Caki2 (cell line): Measurements from ENCODE around the gene RPF1. TPM values are rescaled to one million over a fixed set of nuclear protein-coding genes. Genes with fewer than 3 reads are reported as not detected.
A peak's percentile ranks its signal among the peaks of the same experiment; 100 is the strongest.
"Not testable (repeated sequence)": the region's sequence is repeated elsewhere in the genome, so short reads cannot be mapped to it uniquely, and the experiment has no call there.

Source experiments
- DNase-seq: peaks from one replicate; pipeline ENCODE4 v3.0.0-alpha.2; 2015; ENCODE audit warnings: low read depth
- in situ Hi-C: cut with HindIII; loops from 2 replicates; pipeline ENCODE4 v1.10.0; 2016; ENCODE audit warnings: low sequenced_read_pairs, low pct_unique_long_range_greater_than_20kb, mixed read lengths
- total RNA-seq: library from RNA; depleted of rRNA; stranded (reverse); fragments of >200 nt; shearing (Covaris generic); gene quantifications from 2 replicates; pipeline ENCODE4 v1.2.3, GENCODE V29; 2014; ENCODE audit warnings: low replicate concordance; rRNA removed

The RPF1 gene, protein sequence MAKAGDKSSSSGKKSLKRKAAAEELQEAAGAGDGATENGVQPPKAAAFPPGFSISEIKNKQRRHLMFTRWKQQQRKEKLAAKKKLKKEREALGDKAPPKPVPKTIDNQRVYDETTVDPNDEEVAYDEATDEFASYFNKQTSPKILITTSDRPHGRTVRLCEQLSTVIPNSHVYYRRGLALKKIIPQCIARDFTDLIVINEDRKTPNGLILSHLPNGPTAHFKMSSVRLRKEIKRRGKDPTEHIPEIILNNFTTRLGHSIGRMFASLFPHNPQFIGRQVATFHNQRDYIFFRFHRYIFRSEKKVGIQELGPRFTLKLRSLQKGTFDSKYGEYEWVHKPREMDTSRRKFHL
- 40.3 and 41.2 TPM in 2 replicates for total RNA-seq

DNA sequence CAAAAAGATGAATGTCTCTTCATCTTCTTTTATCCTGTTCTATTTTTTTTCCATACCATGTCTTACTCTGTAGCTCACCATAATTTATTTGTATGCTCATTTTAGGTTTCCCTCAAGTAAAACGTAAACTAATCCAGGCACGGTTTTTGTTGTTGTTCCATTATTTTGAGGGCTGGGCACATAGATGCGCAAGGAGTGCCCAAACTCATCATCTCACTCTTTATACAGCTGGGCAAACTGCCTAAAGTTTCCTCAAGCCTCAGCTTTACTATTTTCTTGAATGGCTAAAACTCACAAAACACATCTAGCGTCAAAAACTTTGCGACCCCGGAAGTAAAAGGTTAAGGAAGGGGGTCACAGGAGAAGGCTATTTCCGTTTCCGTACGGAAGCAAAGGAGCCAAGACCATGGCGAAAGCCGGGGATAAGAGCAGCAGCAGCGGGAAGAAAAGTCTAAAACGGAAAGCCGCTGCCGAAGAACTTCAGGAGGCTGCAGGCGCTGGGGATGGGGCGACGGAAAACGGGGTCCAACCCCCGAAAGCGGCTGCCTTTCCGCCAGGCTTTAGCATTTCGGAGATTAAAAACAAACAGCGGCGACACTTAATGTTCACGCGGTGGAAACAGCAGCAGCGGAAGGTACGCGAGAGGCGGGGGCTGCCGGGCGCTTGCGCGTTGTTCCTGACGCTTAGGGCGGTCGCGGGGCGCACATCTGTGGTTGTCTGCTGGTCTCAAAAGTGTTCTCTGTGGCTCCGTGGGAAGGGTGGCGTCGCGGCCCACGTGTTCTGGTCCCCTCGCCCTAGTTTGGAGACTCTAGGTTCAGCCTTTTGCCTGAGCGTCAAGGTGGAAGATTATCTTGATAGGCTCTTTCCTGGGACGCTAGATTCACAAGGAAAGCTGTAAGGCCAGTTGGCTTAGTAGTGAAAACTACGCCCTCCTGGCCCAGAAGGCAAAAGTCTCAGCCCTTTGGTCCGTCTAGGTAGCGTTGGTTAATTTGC is at the start of gene RPF1:
TSS of gene RPF1 (plus strand) at position 391 of the 993 bp plus-strand sequence. CDS start at position 407, 16 bp downstream.
- DNase-seq, result peak; percentile 79
- in situ Hi-C loops, result no loop called here

DNA sequence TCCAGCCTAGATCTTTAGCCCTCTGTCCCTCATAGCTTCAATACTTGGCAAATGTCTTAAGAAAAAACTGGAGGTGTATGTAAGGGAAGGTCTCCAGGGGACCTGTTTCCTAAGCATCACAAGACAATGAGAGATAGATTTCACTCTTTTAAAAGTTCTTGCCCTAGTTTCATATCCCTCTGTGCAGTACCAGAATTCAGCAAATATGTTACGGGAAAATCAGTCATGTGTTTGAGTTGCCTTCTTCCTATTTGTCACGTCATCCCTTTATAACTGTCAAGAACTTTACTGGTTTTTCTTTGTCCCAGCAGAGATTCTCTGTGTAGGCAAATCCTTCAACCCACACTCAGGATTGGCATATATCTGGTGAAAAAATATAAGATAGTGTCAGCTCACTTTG is 48.5 kb upstream of the RPF1 start:
- DNase-seq, result no peak
- in situ Hi-C loops, result no loop called here

DNA sequence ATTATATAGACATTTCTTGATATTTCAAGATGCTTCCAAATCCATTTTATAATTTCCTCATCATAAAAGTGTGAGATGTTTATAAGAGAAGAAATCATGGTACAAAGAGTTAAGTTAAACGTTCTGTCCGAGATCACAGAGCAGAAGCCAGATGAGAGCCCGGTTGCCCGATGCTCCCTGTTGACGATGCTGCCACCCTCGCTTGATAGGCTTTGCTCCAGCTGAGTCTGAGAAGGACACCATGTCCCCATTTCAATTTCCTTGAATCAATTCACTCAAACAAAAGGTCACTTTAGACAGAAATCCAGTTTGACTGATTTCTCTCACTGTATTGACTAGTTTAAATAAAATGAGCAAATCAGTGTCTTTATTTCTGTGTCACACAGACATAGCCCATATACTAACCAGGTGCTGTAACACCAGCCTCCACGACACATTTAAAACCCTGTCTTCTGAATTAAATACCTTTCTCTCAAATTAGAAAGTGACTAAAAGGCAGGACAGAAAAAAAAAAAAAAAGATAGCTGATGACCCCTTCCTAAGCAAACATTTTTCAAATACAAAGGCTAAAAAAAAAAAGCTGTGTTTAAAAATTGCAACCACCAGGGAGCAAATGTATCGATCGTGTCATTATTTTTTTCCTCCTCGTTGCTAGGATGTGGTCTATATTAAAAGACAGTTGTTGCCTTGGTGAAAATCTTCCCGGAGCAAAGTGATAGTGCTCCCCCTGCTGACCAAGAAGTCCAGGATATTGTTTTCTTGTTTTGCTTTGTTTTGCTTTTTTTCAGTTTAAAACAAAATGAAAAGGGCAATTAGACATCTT is 45.6 kb upstream of the RPF1 start:
- in situ Hi-C loops, result no loop called here
- peak; percentile 59 for DNase-seq

DNA sequence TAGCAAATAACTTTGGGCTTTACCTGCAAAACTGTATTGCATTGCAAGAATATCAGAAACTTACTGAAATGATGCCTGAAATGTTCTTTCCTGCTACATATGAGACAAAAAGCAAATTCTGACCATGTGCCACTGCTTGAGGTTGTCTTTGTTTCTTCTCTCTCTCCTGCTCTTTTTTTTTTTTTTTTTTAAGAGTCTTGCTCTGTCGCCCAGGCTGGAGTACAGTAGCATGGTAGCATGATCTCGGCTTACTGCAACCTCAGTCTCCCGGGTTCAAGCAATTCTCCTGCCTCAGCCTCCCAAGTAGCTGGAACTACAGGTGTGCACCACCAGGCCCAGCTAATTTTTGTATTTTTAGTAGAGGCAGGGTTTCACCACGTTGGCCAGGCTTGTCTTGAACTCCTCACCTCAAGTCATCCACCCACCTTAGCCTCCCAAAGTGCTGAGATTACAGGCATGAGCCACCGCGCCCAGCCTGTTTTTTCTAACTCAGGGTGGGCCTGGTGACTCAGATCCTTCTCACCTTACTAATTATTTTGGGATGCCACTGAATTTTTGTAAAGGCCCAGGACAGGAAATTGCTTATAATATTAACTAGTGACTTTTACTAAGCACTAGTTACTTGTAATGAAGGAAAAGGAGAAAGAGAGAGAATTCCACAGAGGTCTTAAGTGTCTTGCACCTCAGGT is 44.8 kb upstream of the RPF1 start:
- in situ Hi-C loops, result no loop called here
- DNase-seq, result no peak

DNA sequence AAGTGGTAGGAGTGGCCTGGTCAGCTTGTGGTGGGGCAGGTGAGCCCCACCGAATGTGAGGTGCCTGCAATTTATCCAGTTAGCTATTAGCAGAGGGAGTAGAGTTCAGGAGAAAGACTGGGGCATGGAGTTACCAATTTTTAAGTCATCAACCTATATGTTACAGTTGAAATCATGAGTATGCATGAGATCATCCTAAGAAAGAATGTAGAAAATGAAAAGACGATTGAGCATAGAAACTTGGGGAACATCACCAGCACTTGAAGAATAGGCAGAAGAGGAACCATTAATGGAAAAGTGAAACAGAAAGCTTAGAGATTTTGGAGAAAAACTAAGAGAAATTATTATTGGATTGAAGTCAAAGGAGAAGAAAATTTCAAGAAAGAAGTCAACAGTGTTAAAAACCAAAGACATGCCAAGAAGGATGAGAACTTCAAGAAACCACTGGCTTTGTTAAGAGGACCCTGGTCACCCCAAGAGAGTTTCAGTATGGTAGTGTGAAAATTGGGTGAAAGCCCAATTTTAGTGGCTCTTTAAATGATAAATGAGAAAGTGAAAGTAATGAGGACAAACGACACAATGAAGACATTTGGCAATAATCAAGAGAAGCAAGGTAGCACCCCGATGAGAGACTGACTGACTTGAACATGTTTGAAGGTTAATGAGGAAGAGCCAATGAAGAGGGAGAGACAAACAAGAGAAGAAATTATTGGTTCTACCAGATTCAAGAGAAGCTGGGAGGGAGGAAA is 44.1 kb upstream of the RPF1 start:
- in situ Hi-C loops, result no loop called here

DNA sequence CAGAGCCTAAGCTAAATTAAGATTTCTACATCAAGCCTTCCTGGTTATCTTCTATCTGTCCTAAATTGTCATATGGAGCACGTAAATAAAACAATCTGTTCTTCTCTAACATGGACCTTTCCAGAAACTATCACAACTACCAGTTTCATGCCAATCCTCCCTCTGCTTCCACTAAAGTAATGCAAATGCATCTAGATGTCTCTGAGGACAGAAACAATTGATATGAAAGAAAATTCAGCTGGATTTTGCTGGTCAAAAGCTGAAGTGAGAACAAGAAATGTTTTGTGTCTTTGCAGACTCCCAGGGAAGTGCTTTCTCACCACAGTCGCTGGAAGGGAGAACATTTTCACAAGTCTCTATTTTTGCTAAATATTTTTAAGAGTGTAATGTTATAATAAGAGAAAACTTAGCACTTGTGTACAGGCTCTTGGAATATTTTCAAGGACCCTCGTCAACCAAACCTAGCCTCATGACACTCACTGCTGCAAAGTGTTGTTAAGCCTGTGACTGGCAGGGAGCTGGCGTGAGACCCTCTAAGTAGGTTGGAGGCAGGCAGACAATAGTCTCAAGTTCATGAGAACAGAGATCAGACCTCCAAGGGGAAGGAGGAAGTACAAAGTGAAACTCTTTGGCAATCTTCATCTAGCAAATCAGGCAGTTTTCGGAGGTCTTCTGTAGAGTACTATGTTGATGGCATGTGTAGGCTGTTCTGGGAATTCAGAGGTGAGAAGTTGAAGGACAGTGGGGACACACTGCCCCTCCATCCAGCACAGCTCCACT is 42.0 kb upstream of the RPF1 start:
- no peak for DNase-seq
- in situ Hi-C loops, result no loop called here

More for the DNA sequence above, 44.1 kb upstream of the RPF1 start:
- no peak for DNase-seq

DNA sequence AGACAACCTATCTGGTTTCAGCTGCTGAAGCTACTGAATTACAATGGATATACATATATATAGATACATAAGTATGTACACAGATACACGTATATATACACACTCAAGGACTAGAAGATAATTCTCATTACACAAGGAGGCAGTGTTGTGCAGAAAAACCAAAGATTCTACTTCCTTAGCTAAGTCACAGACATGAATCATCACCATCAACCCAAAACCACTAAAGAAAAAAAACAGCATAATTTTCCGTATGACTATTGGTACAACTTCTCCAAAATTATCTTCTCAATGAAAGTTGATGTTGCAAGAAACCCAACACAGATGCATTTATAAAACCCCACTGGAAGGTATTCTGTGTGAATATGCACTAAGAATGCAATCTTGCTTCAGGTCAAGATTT is 36.8 kb upstream of the RPF1 start:
- in situ Hi-C loops, result no loop called here

DNA sequence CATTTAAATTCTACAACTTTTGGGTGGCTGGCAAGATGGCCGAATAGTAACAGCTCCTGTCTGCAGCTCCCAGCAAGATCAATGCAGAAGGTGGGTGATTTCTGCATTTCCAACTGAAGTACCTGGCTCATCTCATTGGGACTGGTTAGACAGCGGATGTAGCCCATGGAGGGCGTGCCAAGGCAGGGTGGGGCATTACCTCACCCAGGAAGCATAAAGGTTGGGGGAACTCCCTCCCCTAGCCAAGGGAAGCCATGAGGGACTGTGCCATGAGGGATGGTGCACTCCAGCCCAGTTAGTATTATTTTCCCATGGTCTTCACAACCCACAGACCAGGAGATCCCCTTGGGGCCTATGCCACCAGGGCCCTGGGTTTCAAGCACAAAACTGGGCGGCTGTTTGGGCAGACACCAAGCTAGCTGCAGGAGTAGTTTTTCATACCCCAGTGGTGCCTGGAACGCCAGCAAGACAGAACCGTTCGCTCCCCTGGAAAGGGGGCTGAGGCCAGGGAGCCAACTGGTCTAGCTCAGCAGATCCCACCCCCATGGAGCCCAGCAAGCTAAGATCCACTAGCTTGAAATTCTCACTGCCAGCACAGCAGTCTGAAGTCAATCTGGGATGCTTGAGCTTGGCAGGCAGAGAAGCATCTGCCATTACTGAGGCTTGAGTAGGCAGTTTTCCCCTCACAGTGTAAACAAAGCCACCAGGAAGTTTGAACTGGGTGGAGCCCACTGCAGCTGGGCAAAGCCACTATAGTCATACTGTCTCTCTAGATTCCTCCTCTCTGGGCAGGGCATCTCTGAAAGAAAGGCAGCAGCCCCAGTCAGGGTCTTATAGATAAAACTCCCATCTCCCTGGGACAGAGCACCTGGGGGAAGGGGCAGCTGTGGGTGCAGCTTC is 36.1 kb upstream of the RPF1 start:
- DNase-seq, in situ Hi-C loops: not testable (repeated sequence)

More for the DNA sequence above, 36.8 kb upstream of the RPF1 start:
- peak; percentile 52 for DNase-seq

DNA sequence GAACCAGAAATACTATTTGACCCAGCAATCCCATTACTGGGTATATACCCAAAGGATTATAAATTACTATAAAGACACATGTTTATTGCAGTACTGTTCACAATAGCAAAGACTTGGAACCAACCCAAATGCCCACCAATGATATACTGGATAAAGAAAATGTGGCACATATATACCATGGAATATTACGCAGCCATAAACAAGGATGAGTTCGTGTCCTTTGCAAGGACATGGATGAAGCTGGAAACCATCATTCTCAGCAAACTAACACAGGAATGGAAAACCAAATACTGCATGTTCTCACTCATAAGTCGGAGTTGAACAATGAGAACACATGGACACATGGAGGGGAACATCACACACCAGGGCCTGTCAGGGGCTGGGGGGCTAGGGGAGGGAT is 30.4 kb upstream of the RPF1 start:
- DNase-seq, in situ Hi-C loops: not testable (repeated sequence)

DNA sequence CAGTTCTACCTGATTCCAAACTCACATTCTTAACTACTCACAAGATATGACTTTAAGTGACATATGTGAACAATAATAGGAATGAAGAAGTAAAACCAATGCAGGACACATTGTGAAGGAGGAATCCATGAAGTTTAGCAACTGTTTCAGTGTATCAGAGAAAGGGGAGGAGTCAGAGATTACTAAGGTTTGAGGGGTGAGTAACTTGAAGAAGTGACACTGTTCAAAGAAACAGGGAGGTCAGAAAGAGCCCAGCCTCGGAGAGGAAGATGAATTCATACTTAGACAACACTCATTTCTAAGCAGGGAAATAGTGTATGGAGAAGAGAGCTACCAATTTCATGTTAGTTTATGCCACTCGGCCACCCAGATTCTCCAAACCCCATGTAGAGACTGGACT is 28.2 kb upstream of the RPF1 start:
- in situ Hi-C loops, result no loop called here
- DNase-seq, result no peak

DNA sequence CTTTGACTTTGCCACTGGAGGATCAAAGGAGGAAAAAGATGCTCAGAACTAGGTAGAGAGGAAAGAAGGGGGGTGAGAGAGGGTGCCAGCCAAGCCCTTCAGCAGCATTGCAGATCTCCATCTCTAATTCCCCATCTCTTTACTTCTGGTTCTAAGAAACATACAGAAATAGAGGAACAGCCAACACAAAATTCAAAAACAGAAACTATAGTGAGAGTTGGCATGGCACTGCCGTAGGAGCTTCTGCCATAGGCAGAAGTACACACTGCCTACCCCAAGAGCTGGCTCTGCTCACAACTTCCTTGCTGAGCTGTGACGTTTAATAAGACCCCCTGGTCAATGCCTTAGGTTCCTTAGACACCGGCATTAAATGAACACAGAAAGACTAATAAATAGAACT is 26.6 kb upstream of the RPF1 start:
- in situ Hi-C loops, result no loop called here

DNA sequence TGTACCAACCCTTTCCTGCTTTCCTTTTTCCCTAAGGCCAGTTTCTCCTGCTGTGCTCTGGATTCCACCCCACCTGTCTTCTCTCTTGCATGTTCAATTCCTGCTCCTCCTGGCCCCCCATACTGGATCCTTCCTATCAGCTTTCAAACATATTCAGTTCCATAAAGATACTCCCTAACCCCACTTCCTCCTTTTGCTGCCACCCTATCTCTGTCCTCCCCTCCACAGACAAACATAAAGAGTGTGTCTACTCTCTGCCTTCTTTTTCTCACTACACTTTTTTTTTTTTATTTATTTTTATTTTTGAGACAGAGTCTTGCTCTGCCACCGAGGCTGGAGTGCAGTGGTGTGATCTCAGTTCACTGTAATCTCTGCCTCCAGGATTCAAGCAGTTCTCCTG is 16.9 kb upstream of the RPF1 start:
- in situ Hi-C loops, result no loop called here
- DNase-seq, result no peak

More for the DNA sequence above, 26.6 kb upstream of the RPF1 start:
- DNase-seq, result no peak

DNA sequence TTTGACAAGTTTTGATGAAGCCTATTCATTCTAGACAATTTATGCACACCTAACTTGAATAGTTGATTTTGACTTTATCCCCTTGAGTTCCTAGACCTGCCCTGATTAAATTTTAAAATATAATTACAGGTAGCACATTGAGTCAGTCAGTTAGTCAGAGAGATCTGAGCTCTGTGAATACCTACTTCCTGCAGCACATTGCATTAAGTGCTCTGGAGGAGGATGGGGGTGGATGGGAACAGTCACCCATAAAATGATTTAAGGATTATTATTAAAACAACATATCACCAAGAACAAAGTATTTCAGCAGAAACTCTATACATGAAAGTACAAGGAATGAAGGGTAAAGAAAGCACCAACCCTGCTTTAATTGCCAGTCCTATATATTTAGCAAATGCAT is 11.8 kb upstream of the RPF1 start:
- DNase-seq, result no peak
- in situ Hi-C loops, result no loop called here

DNA sequence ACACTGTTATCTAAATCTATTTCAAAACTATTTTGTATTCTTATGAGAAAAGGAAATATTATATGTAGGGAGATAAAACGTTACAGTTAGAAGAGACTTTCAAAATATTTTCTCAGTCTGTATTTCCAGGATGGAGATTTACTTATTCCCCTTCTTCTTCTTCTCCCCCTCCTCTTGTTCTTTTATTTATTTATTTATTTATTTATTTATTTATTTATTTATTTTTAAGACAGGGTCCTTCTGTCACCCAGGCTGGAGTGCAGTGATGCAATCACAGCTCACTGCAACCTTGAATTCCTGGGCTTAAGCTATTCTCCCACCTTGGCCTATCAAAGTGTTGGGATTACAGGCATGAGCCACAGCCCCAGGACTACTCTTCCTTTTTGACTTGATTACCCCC is 2.8 kb upstream of the RPF1 start:
- in situ Hi-C loops, result no loop called here
- DNase-seq, result no peak

DNA sequence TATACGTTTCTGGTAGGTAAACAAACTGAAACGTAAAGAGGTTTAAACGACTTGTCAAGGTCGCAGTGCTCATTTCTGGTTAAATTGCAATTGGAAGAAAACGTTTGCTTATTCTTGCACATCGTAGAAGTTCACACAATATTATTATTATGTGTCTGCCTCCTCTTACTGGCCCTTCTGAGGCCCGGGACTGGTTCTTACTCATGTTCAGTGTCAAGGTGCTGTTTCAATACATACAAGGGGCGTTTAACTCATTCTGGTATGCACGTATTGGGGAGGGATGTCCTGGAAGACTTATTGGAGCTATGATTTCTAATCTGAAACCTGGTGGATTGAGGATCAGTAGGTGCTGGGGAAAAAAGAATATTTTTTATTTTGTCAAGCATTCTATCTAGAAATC is 932 bp downstream of the RPF1 start:
- no peak for DNase-seq
- in situ Hi-C loops, result no loop called here

DNA sequence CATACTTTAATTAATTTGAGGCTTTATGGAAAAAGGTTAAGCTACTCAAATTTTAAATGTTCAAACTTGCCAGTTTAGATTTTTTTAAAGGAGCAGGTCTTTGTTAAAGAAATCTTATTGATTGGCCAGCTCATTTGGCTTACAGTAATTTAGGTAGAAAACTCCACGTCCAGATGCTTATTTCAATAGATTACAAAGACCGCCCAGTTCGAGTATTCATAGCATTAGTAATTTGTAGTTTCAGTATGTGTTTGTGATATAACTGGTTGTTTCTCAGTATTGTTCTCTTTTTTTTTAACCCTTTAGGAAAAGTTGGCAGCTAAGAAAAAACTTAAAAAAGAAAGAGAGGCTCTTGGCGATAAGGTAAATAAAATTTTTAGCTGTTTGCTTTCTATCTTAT is 1.6 kb downstream of the RPF1 start:
- in situ Hi-C loops, result no loop called here
- no peak for DNase-seq
